ENCODE measurements around the gene DISC1. TPM values are rescaled to one million over a fixed set of nuclear protein-coding genes. Genes with fewer than 3 reads are reported as not detected.

Gene DISC1
- total RNA-seq, 1 experiment from 2014 or later: 13.5 TPM

GRCh38 chr1:232066521-232066920 lies 439.9 kb downstream of the DISC1 start:
- no peak overlapping the region for H3K27ac Mint-ChIP-seq (ENCODE audit: unreplicated experiment)
- H3K4me1 Mint-ChIP-seq (ENCODE audit: low read depth, unreplicated experiment): no peaks in the 10 kb centered on the region
- H3K4me1 ChIP-seq: no peaks in the 10 kb centered on the region
- H3K4me3 ChIP-seq (ENCODE audit: low read depth, low read length): no peak overlapping the region
- CTCF ChIA-PET: no interaction called here
- H3K36me3 ChIP-seq (ENCODE audit: control insufficient read depth, insufficient read depth, low read length): no peaks in the 10 kb centered on the region
- H3K36me3 Mint-ChIP-seq (ENCODE audit: insufficient read depth, unreplicated experiment): no peaks in the 10 kb centered on the region
- POLR2A ChIA-PET: no interaction called here
- H3K9me3 Mint-ChIP-seq (ENCODE audit: unreplicated experiment): peaks cover 14% of the 10 kb centered on the region
- no peak overlapping the region for H3K4me3 Mint-ChIP-seq (ENCODE audit: unreplicated experiment)
- DNase-seq: no peak
- no peak for TF ChIP-seq CTCF (IDR thresholded peaks at IDR 0.05; ENCODE audit: insufficient read depth in 1 of 2, low read depth in 1 of 2, low read length in 1 of 2, severe bottlenecking in 1 of 2, unreplicated experiment in 1 of 2)
- intact Hi-C loops (cut with micrococcal nuclease; ENCODE audit: unreplicated experiment): no loop called here
- peaks cover 12% of the 10 kb centered on the region for H3K27me3 Mint-ChIP-seq (ENCODE audit: insufficient read depth, unreplicated experiment)
- no TSS peak for BruUV-seq (replicated peaks)
- H3K27me3 ChIP-seq (replicated peaks; ENCODE audit: control insufficient read depth, insufficient read depth, low read length): no peaks in the 10 kb centered on the region; the same call in 1 of the 2 replicates
- no peaks in the 10 kb centered on the region for H3K9me3 ChIP-seq

GRCh38 chr1:232074265-232074664 lies 447.7 kb downstream of the DISC1 start:
- Histone ChIP-seq H3K9me3 (0 out of 2 replicates have a peak, but pooled peaks cover 5% of the 10 kb centered on the region), H3K36me3 (ENCODE audit: control insufficient read depth, insufficient read depth, low read length) (no peaks in the 10 kb centered on the region), H3K4me1 (no peaks in the 10 kb centered on the region), H3K27me3 (replicated peaks; ENCODE audit: control insufficient read depth, insufficient read depth, low read length) (no peaks in the 10 kb centered on the region; the same call in 1 of the 2 replicates), H3K4me3 (ENCODE audit: low read depth, low read length) (no peak overlapping the region)
- ChIA-PET CTCF (no interaction called here), POLR2A (no interaction called here)
- Mint-ChIP-seq H3K4me3 (ENCODE audit: unreplicated experiment) (no peak overlapping the region), H3K27me3 (ENCODE audit: insufficient read depth, unreplicated experiment) (peaks cover 18% of the 10 kb centered on the region), H3K27ac (ENCODE audit: unreplicated experiment) (no peak overlapping the region), H3K36me3 (ENCODE audit: insufficient read depth, unreplicated experiment) (no peaks in the 10 kb centered on the region), H3K9me3 (ENCODE audit: unreplicated experiment) (peaks cover 14% of the 10 kb centered on the region), H3K4me1 (ENCODE audit: low read depth, unreplicated experiment) (no peaks in the 10 kb centered on the region)
- intact Hi-C loops (cut with micrococcal nuclease; ENCODE audit: unreplicated experiment): no loop called here
- no peak for DNase-seq
- no peak for TF ChIP-seq CTCF (IDR thresholded peaks at IDR 0.05; ENCODE audit: insufficient read depth in 1 of 2, low read depth in 1 of 2, low read length in 1 of 2, severe bottlenecking in 1 of 2, unreplicated experiment in 1 of 2)
- BruUV-seq (replicated peaks): no TSS peak

- H3K4me1 ChIP-seq: no peaks in the 10 kb centered on the region
- no peak overlapping the region for H3K4me3 ChIP-seq (ENCODE audit: low read depth, low read length)
- H3K27ac Mint-ChIP-seq (ENCODE audit: unreplicated experiment): no peak overlapping the region
- H3K36me3 Mint-ChIP-seq (ENCODE audit: insufficient read depth, unreplicated experiment): no peaks in the 10 kb centered on the region
- no peaks in the 10 kb centered on the region for H3K9me3 ChIP-seq
- no peak for DNase-seq
- CTCF ChIA-PET: no interaction called here
- H3K9me3 Mint-ChIP-seq (ENCODE audit: unreplicated experiment): no peaks in the 10 kb centered on the region
- TF ChIP-seq CTCF (IDR thresholded peaks at IDR 0.05; ENCODE audit: insufficient read depth in 1 of 2, low read depth in 1 of 2, low read length in 1 of 2, severe bottlenecking in 1 of 2, unreplicated experiment in 1 of 2): no peak
- no peak overlapping the region for H3K4me3 Mint-ChIP-seq (ENCODE audit: unreplicated experiment)
- no peaks in the 10 kb centered on the region for H3K36me3 ChIP-seq (ENCODE audit: control insufficient read depth, insufficient read depth, low read length)
- H3K4me1 Mint-ChIP-seq (ENCODE audit: low read depth, unreplicated experiment): no peaks in the 10 kb centered on the region
- intact Hi-C loops (cut with micrococcal nuclease; ENCODE audit: unreplicated experiment): no loop called here
- BruUV-seq (replicated peaks): no TSS peak
- no peaks in the 10 kb centered on the region; the same call in 1 of the 2 replicates for H3K27me3 ChIP-seq (replicated peaks; ENCODE audit: control insufficient read depth, insufficient read depth, low read length)
- H3K27me3 Mint-ChIP-seq (ENCODE audit: insufficient read depth, unreplicated experiment): peaks cover 19% of the 10 kb centered on the region
- POLR2A ChIA-PET: no interaction called here
Observed at GRCh38 chr1:232077809-232078208, 451.2 kb downstream of the DISC1 start.

Measured in Caco-2 (cell line).